ENCODE results near the gene HDLBP. TPM values are rescaled to one million over a fixed set of nuclear protein-coding genes. Genes with fewer than 3 reads are reported as not detected.
A peak's percentile ranks its signal among the peaks of the same experiment; 100 is the strongest.

The HDLBP gene
- total and polyA plus RNA-seq, 10 of the 15 experiments (the other 5 are each of a cell fraction or from before 2014, with no cell fraction given) = 19.5 to 383 (median 249) TPM

DNA sequence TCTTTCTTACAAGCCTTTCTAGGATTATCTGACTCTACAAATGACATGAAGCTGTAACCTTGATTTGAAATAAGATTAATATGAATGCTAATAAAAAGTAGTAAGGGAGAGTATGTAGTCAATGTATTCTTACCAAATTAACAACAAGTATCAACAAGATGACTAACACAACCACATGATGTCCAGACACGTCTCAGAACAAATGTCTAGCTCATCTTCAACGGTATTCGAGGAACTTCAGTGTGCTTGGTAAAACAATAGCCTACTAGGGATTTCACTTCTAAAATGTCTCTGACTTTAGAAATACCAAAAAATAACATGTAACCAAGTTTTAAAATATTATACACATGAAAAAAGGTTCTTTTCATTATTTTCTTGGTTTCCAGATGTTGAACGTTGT, 3.4 kb downstream of the HDLBP start:
- peak overlapping the region; percentile 64; the same call in 1 of the 2 replicates for H3K4me3 ChIP-seq
- 52% methylated on average over 4 of the region's 4 CpGs for WGBS (ENCODE audit: insufficient coverage, insufficient replicate concordance, low lambda C conversion rate, missing lambda C conversion rate)
- no TSS peak for BruUV-seq (replicated peaks)
- in situ Hi-C loops (cut with MboI) = no loop called here
- ATAC-seq (no peak), DNase-seq (ENCODE audit: low read depth, low spot score) (no peak), FAIRE-seq (no peak)
- H3K4me2 ChIP-seq (ENCODE audit: control insufficient read depth, insufficient read depth) = peak overlapping the region; percentile 85
- H3K79me2 ChIP-seq (ENCODE audit: control insufficient read depth, insufficient read depth, low read length) = peaks cover 96% of the 10 kb centered on the region
- H2AFZ ChIP-seq (ENCODE audit: control insufficient read depth, low read depth, low read length) = no peak overlapping the region
- TF ChIP-seq ZNF274 (IDR thresholded peaks at IDR 0.05; ENCODE audit: insufficient read depth, insufficient read length) = no peak
- TF ChIP-seq SUPT20H (IDR thresholded peaks at IDR 0.05; ENCODE audit: borderline replicate concordance, control insufficient read depth, low read depth, low read length) = no peak
- TF ChIP-seq RFX5 (IDR thresholded peaks at IDR 0.05; ENCODE audit: low read depth, low read length) = no peak
- TF ChIP-seq, protein P1, sequence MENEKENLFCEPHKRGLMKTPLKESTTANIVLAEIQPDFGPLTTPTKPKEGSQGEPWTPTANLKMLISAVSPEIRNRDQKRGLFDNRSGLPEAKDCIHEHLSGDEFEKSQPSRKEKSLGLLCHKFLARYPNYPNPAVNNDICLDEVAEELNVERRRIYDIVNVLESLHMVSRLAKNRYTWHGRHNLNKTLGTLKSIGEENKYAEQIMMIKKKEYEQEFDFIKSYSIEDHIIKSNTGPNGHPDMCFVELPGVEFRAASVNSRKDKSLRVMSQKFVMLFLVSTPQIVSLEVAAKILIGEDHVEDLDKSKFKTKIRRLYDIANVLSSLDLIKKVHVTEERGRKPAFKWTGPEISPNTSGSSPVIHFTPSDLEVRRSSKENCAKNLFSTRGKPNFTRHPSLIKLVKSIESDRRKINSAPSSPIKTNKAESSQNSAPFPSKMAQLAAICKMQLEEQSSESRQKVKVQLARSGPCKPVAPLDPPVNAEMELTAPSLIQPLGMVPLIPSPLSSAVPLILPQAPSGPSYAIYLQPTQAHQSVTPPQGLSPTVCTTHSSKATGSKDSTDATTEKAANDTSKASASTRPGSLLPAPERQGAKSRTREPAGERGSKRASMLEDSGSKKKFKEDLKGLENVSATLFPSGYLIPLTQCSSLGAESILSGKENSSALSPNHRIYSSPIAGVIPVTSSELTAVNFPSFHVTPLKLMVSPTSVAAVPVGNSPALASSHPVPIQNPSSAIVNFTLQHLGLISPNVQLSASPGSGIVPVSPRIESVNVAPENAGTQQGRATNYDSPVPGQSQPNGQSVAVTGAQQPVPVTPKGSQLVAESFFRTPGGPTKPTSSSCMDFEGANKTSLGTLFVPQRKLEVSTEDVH (IDR thresholded peaks at IDR 0.05; ENCODE audit: low read depth, partially characterized antibody) = no peak
- TF ChIP-seq RBBP5 (conservative IDR thresholded peaks at IDR 0.05) = no peak
- TF ChIP-seq ESRRA (IDR thresholded peaks at IDR 0.05; ENCODE audit: low read length) = no peak
- no peak for TF ChIP-seq SP1 (IDR thresholded peaks at IDR 0.05; ENCODE audit: low read depth, low read length)
- TF ChIP-seq TCF3 (IDR thresholded peaks at IDR 0.05; ENCODE audit: borderline replicate concordance, insufficient read depth, low read depth, low read length) = no peak
- no peak for TF ChIP-seq HCFC1 (IDR thresholded peaks at IDR 0.05; ENCODE audit: low read length)
- CTCF ChIA-PET = interaction anchor here (0.8 to 3.2 kb wide), 7 partner anchors 29 to 297 kb away, joined by 3 to 15 read pairs (median 4); no protein-coding TSS in a partner anchor
- RAD21 ChIA-PET (ENCODE audit: unreplicated experiment) = interaction anchor here (0.8 to 1.5 kb wide), 5 partner anchors 8 to 80 kb away, joined by 3 to 6 read pairs (median 4); no protein-coding TSS in a partner anchor
- peak overlapping the region; percentile 75 for H3K27ac ChIP-seq (ENCODE audit: control insufficient read depth, insufficient read depth)
- no peaks in the 10 kb centered on the region for H3K27me3 ChIP-seq (replicated peaks in 1 of 2; ENCODE audit: control insufficient read depth in 2 of 2, insufficient read depth in 2 of 2, low read length in 1 of 2)
- no peaks in the 10 kb centered on the region for H3K36me3 ChIP-seq (ENCODE audit: control insufficient read depth in 2 of 2, insufficient read depth in 2 of 2, low read length in 1 of 2)
- no peaks in the 10 kb centered on the region for H3K9me3 ChIP-seq (replicated peaks; ENCODE audit: control insufficient read depth, insufficient read depth, low read length)
- H4K20me1 ChIP-seq (ENCODE audit: control insufficient read depth, insufficient read depth) = no peaks in the 10 kb centered on the region
- no peak overlapping the region for H3K9ac ChIP-seq (ENCODE audit: control insufficient read depth, insufficient read depth, low read length)
- POLR2A ChIA-PET = interaction anchor here (0.5 to 1.5 kb wide), 6 partner anchors 9 to 194 kb away, joined by 3 to 11 read pairs (median 4); no protein-coding TSS in a partner anchor
- SMC1A ChIA-PET (ENCODE audit: uncharacterized antibody, unreplicated experiment) = interaction anchor here (0.8 to 2.4 kb wide), 9 partner anchors 9 to 63 kb away, joined by 3 to 14 read pairs (median 4); no protein-coding TSS in a partner anchor
- intact Hi-C loops (cut with micrococcal nuclease; ENCODE audit: unreplicated experiment) = no loop called here
- peaks cover 30% of the 10 kb centered on the region for H3K4me1 ChIP-seq (ENCODE audit: control insufficient read depth, insufficient read depth, low read length)

Measured in GM12878 (cell line).